ENCODE data around the gene GOLT1A. TPM values are rescaled to one million over a fixed set of nuclear protein-coding genes. Genes with fewer than 3 reads are reported as not detected.

Gene GOLT1A
- total RNA-seq, 1 donor from 2014 or later, result 0.50 TPM

- DNase-seq (ENCODE audit: low read depth), result no peak
- Mint-ChIP-seq H3K4me1 (ENCODE audit: low read depth, unreplicated experiment) (peaks cover 34% of the 10 kb centered on the region), H3K27me3 (ENCODE audit: low read depth, unreplicated experiment) (peaks cover 35% of the 10 kb centered on the region), H3K36me3 (ENCODE audit: low read depth, unreplicated experiment) (peaks cover 2% of the 10 kb centered on the region), H3K4me3 (ENCODE audit: unreplicated experiment) (no peak overlapping the region), H3K27ac (ENCODE audit: unreplicated experiment) (no peak overlapping the region), H3K9me3 (ENCODE audit: unreplicated experiment) (peaks cover 3% of the 10 kb centered on the region)
- Histone ChIP-seq H3K27ac (ENCODE audit: low read depth, low read length) (no peak overlapping the region), H3K27me3 (ENCODE audit: insufficient read depth, low read length) (peaks cover 4% of the 10 kb centered on the region), H3K4me1 (ENCODE audit: insufficient read depth, low read length) (peaks cover 32% of the 10 kb centered on the region), H3K36me3 (ENCODE audit: insufficient read depth, low read length) (no peaks in the 10 kb centered on the region), H2AFZ (ENCODE audit: low read depth, low read length) (no peak overlapping the region), H3K9me3 (ENCODE audit: insufficient read depth, low read depth, low read length) (no peaks in the 10 kb centered on the region), H3K79me2 (ENCODE audit: insufficient read depth, low read length) (no peaks in the 10 kb centered on the region), H3K9ac (ENCODE audit: low read length) (no peak overlapping the region), H3K4me3 (ENCODE audit: insufficient read depth, low read depth, low read length) (no peak overlapping the region), H3K4me2 (ENCODE audit: low read length) (no peak overlapping the region), H4K20me1 (ENCODE audit: insufficient read depth, low read length) (no peaks in the 10 kb centered on the region)
- TF ChIP-seq CTCF (IDR thresholded peaks at IDR 0.05; ENCODE audit: insufficient read depth, low read depth, low read length) (no peak), EZH2 (IDR thresholded peaks at IDR 0.05; ENCODE audit: insufficient read depth, low read length) (no peak)
- FAIRE-seq, result no peak
Observed at GRCh38 chr1:204194080-204194479, 19.7 kb downstream of the GOLT1A start.

GRCh38 chr1:204192589-204193352 lies 21.0 kb downstream of the GOLT1A start:
- H3K27me3 ChIP-seq (ENCODE audit: insufficient read depth, low read length), result peaks cover 5% of the 10 kb centered on the region
- no peaks in the 10 kb centered on the region for H4K20me1 ChIP-seq (ENCODE audit: insufficient read depth, low read length)
- H3K27ac ChIP-seq (ENCODE audit: low read depth, low read length), result no peak overlapping the region
- no peak overlapping the region for H3K9ac ChIP-seq (ENCODE audit: low read length)
- Mint-ChIP-seq H3K36me3 (ENCODE audit: low read depth, unreplicated experiment) (no peaks in the 10 kb centered on the region), H3K4me3 (ENCODE audit: unreplicated experiment) (peak overlapping the region; percentile 43), H3K9me3 (ENCODE audit: unreplicated experiment) (peaks cover 3% of the 10 kb centered on the region), H3K27ac (ENCODE audit: unreplicated experiment) (no peak overlapping the region), H3K4me1 (ENCODE audit: low read depth, unreplicated experiment) (peaks cover 25% of the 10 kb centered on the region), H3K27me3 (ENCODE audit: low read depth, unreplicated experiment) (peaks cover 48% of the 10 kb centered on the region)
- no peaks in the 10 kb centered on the region for H3K36me3 ChIP-seq (ENCODE audit: insufficient read depth, low read length)
- no peaks in the 10 kb centered on the region for H3K9me3 ChIP-seq (ENCODE audit: insufficient read depth, low read depth, low read length)
- H3K4me1 ChIP-seq (ENCODE audit: insufficient read depth, low read length), result peaks cover 19% of the 10 kb centered on the region
- no peak overlapping the region for H3K4me3 ChIP-seq (ENCODE audit: insufficient read depth, low read depth, low read length)
- no peaks in the 10 kb centered on the region for H3K79me2 ChIP-seq (ENCODE audit: insufficient read depth, low read length)
- H3K4me2 ChIP-seq (ENCODE audit: low read length), result no peak overlapping the region
- DNase-seq (ENCODE audit: low read depth), result peak; percentile 47
- TF ChIP-seq CTCF (IDR thresholded peaks at IDR 0.05; ENCODE audit: insufficient read depth, low read depth, low read length) (no peak), EZH2 (IDR thresholded peaks at IDR 0.05; ENCODE audit: insufficient read depth, low read length) (no peak)
- no peak for FAIRE-seq
- no peak overlapping the region for H2AFZ ChIP-seq (ENCODE audit: low read depth, low read length)

- H3K36me3 ChIP-seq (ENCODE audit: insufficient read depth, low read length), result no peaks in the 10 kb centered on the region
- H3K9me3 ChIP-seq (ENCODE audit: insufficient read depth, low read depth, low read length), result no peaks in the 10 kb centered on the region
- H2AFZ ChIP-seq (ENCODE audit: low read depth, low read length), result no peak overlapping the region
- no peak overlapping the region for H3K27ac ChIP-seq (ENCODE audit: low read depth, low read length)
- peaks cover 19% of the 10 kb centered on the region for H3K4me1 ChIP-seq (ENCODE audit: insufficient read depth, low read length)
- peaks cover 25% of the 10 kb centered on the region for H3K4me1 Mint-ChIP-seq (ENCODE audit: low read depth, unreplicated experiment)
- DNase-seq (ENCODE audit: low read depth) (no peak), FAIRE-seq (no peak)
- H3K36me3 Mint-ChIP-seq (ENCODE audit: low read depth, unreplicated experiment), result no peaks in the 10 kb centered on the region
- no peak for TF ChIP-seq EZH2 (IDR thresholded peaks at IDR 0.05; ENCODE audit: insufficient read depth, low read length)
- H4K20me1 ChIP-seq (ENCODE audit: insufficient read depth, low read length), result no peaks in the 10 kb centered on the region
- H3K79me2 ChIP-seq (ENCODE audit: insufficient read depth, low read length), result no peaks in the 10 kb centered on the region
- H3K4me3 Mint-ChIP-seq (ENCODE audit: unreplicated experiment), result no peak overlapping the region
- H3K4me3 ChIP-seq (ENCODE audit: insufficient read depth, low read depth, low read length), result no peak overlapping the region
- H3K9me3 Mint-ChIP-seq (ENCODE audit: unreplicated experiment), result peaks cover 3% of the 10 kb centered on the region
- H3K9ac ChIP-seq (ENCODE audit: low read length), result no peak overlapping the region
- H3K27me3 ChIP-seq (ENCODE audit: insufficient read depth, low read length), result peaks cover 7% of the 10 kb centered on the region
- peaks cover 55% of the 10 kb centered on the region for H3K27me3 Mint-ChIP-seq (ENCODE audit: low read depth, unreplicated experiment)
- no peak overlapping the region for H3K27ac Mint-ChIP-seq (ENCODE audit: unreplicated experiment)
- H3K4me2 ChIP-seq (ENCODE audit: low read length), result no peak overlapping the region
Observed at GRCh38 chr1:204192046-204192445, 21.7 kb downstream of the GOLT1A start.

All from astrocyte (in vitro differentiated cells and primary cell).